ENCODE measurements around the gene POLR3GL.

DNA sequence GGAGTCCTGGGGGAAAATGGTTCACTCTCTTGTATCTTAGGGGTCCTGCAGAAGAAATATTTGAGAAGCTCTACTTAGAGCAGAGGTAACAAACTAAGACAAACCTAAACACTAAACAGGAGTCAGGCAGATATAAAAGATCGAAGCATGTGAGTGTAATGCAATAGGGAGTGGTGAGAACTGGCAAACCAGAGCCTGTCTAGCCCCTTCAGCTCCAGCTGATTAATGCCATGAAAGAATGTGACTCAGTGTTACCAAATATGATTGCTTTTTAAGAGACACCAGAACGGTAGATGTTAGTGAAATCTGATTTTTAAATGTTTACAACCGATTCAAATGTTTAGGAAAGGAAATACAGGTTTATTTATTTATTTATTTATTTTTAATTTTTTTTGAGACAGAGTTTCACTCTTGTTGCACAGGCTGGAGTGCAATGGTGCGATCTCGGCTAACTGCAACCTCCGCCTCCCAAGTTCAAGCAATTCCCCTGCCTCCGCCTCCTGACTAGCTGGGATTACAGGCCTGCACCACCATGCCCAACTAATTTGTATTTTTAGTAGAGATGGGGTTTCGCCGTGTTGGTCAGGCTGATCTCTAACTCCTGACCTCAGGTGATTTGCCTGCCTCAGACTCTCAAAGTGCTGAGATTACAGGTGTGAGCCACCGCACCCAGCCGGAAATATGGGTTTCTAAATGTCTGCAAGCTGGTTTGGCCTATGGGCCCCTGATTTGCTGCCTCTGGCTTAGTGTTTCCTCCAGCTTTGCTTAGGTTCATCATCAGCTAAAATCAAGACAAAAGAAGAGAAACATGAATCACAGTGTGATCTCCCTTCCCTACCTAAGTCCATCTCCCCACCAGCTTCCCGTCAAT is 19.7 kb downstream of the POLR3GL start:
- TF ChIP-seq, protein P1, sequence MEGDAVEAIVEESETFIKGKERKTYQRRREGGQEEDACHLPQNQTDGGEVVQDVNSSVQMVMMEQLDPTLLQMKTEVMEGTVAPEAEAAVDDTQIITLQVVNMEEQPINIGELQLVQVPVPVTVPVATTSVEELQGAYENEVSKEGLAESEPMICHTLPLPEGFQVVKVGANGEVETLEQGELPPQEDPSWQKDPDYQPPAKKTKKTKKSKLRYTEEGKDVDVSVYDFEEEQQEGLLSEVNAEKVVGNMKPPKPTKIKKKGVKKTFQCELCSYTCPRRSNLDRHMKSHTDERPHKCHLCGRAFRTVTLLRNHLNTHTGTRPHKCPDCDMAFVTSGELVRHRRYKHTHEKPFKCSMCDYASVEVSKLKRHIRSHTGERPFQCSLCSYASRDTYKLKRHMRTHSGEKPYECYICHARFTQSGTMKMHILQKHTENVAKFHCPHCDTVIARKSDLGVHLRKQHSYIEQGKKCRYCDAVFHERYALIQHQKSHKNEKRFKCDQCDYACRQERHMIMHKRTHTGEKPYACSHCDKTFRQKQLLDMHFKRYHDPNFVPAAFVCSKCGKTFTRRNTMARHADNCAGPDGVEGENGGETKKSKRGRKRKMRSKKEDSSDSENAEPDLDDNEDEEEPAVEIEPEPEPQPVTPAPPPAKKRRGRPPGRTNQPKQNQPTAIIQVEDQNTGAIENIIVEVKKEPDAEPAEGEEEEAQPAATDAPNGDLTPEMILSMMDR (IDR thresholded peaks at IDR 0.05) = no peak
- TF ChIP-seq POLR2A (IDR thresholded peaks at IDR 0.05) (no peak), EP300 (IDR thresholded peaks at IDR 0.05) (no peak), POLR2AphosphoS5 (IDR thresholded peaks at IDR 0.05) (no peak)

Measured in gastroesophageal sphincter (tissue), 3 donors.